ENCODE measurements around the gene RGS9. TPM values are rescaled to one million over a fixed set of nuclear protein-coding genes. Genes with fewer than 3 reads are reported as not detected.

Gene RGS9
- total and polyA plus RNA-seq, 2 of the 13 experiments (the other 11 are each of a cell fraction or from before 2014, with no cell fraction given), result 0.44 to 0.74 TPM

DNA sequence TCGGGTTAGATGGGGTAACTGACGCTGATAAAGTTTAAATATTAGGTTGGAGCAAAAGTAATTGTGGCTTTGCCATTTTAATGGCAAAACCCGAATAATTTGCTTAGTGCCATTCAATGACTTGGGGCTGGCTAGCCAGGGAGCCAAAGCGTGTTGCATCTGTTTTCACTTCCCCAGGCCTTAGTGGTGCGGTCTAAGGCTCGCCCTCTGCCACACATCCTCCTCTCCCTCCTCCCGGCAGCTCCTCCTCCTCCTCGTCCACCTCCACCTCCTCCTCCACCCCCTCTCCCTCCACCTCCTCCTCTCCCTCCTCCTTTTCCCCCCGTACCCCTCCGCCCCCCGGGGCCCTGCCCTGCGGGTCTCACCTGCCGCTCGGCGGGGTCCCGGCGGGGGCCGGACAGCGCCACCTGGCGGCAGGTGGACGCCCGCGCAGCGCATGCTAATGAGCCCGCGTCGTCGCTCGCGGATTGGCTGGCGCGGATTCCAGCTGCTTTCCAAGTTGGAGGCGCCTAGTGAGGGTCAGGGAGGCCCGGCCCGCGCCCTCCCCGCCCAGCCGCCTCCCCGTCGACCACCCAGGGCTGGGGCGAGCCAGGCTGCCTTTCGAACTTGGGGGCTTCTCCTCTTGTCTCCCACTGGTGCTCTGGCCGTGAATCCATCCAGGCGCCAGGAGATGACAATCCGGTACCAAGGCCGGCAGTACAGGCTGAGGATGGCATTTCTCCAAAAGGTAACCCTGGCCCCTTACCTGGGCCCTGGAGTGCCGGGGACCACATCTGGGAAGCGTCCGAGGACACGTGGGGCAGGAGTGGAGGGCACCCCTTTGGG, 36.6 kb upstream of the RGS9 start:
- peaks cover 0 to 7% of the 10 kb centered on the region in 2 experiments; a peak in 3 of 5 replicates for H3K27me3 ChIP-seq (ENCODE audit: control insufficient read depth in 1 of 2, insufficient read depth in 2 of 2, low read length in 2 of 2)
- H3K36me3 ChIP-seq (replicated peaks in 1 of 2; ENCODE audit: control insufficient read depth in 1 of 2, insufficient read depth in 2 of 2, low read length in 2 of 2), result no peaks in the 10 kb centered on the region
- H3K9ac ChIP-seq (ENCODE audit: insufficient read depth, low read depth, low read length), result peak overlapping the region; percentile 45
- H4K20me1 ChIP-seq (ENCODE audit: insufficient read depth, low read length), result no peaks in the 10 kb centered on the region
- ChIA-PET CTCF (ENCODE audit: low intra/inter-chr PET ratio, low total read pairs) (interaction anchor here (1.5 kb wide), 1 partner anchor 139 kb away, joined by 4 read pairs; no protein-coding TSS in a partner anchor), POLR2A (interaction anchor here (0.7 to 2.3 kb wide), 5 partner anchors 23 to 782 kb away, joined by 3 to 13 read pairs (median 3); partner anchors contain the start of gene GNA13)
- DNase-seq (ENCODE audit: low spot score) (peak; percentile 66), FAIRE-seq (peak; percentile 44), ATAC-seq (peak; percentile 96)
- H3K4me3 ChIP-seq (replicated peaks in 1 of 3; ENCODE audit: insufficient read depth in 1 of 3, low read depth in 2 of 3, low read length in 3 of 3), result peak overlapping the region; percentile 65 to 80 (median 73)
- H3K4me2 ChIP-seq (ENCODE audit: low read depth, low read length), result peak overlapping the region; percentile 100
- WGBS (ENCODE audit: low lambda C conversion rate), result under 1% methylated on average over 48 of the region's 50 CpGs
- intact Hi-C loops (cut with micrococcal nuclease; ENCODE audit: unreplicated experiment) (loop anchor here (1.0 to 5.0 kb wide), 4 partner anchors 38 to 133 kb away; no protein-coding TSS in a partner anchor), in situ Hi-C loops (cut with HindIII; ENCODE audit: extremely low pct_ligation_motif_present, low pct_unique_long_range_greater_than_20kb) (no loop called here)
- peak overlapping the region; percentile 97 for H2AFZ ChIP-seq (ENCODE audit: low read length)
- H3K79me2 ChIP-seq (ENCODE audit: insufficient read depth, low read length), result no peaks in the 10 kb centered on the region
- no peaks in the 10 kb centered on the region for H3K9me3 ChIP-seq (ENCODE audit: low read length)
- H3K27ac ChIP-seq (ENCODE audit: extremely low read length, insufficient read depth, low read length), result no peak overlapping the region
- no TSS peak for BruUV-seq (replicated peaks)
- H3K4me1 ChIP-seq (ENCODE audit: insufficient read depth, low read length), result peaks cover 12% of the 10 kb centered on the region
- TF ChIP-seq RAD21 (CRISPR knock-in tag; IDR thresholded peaks at IDR 0.05) (peak; percentile 91), SP4 (CRISPR knock-in tag; IDR thresholded peaks at IDR 0.05) (peak; percentile 44; the same call in 1 of the 2 replicates), KDM5B (CRISPR knock-in tag; IDR thresholded peaks at IDR 0.05; ENCODE audit: borderline replicate concordance) (peak; percentile 89), NR2C2 (CRISPR knock-in tag; IDR thresholded peaks at IDR 0.05; ENCODE audit: borderline replicate concordance) (0 out of 2 replicates have a peak, but pooled peaks have one; percentile 3), HNRNPLL (IDR thresholded peaks at IDR 0.05; ENCODE audit: low read depth, low read length, poor library complexity, severe bottlenecking) (peak; percentile 32), DMAP1 (CRISPR knock-in tag; IDR thresholded peaks at IDR 0.05) (peak; percentile 46; the same call in 1 of the 2 replicates), HNF4G (IDR thresholded peaks at IDR 0.05; ENCODE audit: borderline replicate concordance, low read depth, low read length) (peak; percentile 18; the same call in 1 of the 2 replicates), HNF4G (CRISPR knock-in tag; IDR thresholded peaks at IDR 0.05; ENCODE audit: borderline replicate concordance, low read depth) (no peak), ZSCAN21 (CRISPR knock-in tag; IDR thresholded peaks at IDR 0.05; ENCODE audit: borderline replicate concordance) (peak; percentile 45; the same call in 1 of the 2 replicates), ASH2L (IDR thresholded peaks at IDR 0.05; ENCODE audit: insufficient read length, low read depth, low read length) (peak; percentile 73), PHB2 (IDR thresholded peaks at IDR 0.05; ENCODE audit: partially characterized antibody) (no peak)
- TF ChIP-seq, protein P1, sequence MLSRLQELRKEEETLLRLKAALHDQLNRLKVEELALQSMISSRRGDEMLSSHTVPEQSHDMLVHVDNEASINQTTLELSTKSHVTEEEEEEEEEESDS (CRISPR knock-in tag; IDR thresholded peaks at IDR 0.05; ENCODE audit: borderline replicate concordance), result no peak
- TF ChIP-seq, protein P2, sequence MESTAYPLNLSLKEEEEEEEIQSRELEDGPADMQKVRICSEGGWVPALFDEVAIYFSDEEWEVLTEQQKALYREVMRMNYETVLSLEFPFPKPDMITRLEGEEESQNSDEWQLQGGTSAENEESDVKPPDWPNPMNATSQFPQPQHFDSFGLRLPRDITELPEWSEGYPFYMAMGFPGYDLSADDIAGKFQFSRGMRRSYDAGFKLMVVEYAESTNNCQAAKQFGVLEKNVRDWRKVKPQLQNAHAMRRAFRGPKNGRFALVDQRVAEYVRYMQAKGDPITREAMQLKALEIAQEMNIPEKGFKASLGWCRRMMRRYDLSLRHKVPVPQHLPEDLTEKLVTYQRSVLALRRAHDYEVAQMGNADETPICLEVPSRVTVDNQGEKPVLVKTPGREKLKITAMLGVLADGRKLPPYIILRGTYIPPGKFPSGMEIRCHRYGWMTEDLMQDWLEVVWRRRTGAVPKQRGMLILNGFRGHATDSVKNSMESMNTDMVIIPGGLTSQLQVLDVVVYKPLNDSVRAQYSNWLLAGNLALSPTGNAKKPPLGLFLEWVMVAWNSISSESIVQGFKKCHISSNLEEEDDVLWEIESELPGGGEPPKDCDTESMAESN (CRISPR knock-in tag; conservative IDR thresholded peaks at IDR 0.05), result peak; percentile 69
- TF ChIP-seq, protein P3, sequence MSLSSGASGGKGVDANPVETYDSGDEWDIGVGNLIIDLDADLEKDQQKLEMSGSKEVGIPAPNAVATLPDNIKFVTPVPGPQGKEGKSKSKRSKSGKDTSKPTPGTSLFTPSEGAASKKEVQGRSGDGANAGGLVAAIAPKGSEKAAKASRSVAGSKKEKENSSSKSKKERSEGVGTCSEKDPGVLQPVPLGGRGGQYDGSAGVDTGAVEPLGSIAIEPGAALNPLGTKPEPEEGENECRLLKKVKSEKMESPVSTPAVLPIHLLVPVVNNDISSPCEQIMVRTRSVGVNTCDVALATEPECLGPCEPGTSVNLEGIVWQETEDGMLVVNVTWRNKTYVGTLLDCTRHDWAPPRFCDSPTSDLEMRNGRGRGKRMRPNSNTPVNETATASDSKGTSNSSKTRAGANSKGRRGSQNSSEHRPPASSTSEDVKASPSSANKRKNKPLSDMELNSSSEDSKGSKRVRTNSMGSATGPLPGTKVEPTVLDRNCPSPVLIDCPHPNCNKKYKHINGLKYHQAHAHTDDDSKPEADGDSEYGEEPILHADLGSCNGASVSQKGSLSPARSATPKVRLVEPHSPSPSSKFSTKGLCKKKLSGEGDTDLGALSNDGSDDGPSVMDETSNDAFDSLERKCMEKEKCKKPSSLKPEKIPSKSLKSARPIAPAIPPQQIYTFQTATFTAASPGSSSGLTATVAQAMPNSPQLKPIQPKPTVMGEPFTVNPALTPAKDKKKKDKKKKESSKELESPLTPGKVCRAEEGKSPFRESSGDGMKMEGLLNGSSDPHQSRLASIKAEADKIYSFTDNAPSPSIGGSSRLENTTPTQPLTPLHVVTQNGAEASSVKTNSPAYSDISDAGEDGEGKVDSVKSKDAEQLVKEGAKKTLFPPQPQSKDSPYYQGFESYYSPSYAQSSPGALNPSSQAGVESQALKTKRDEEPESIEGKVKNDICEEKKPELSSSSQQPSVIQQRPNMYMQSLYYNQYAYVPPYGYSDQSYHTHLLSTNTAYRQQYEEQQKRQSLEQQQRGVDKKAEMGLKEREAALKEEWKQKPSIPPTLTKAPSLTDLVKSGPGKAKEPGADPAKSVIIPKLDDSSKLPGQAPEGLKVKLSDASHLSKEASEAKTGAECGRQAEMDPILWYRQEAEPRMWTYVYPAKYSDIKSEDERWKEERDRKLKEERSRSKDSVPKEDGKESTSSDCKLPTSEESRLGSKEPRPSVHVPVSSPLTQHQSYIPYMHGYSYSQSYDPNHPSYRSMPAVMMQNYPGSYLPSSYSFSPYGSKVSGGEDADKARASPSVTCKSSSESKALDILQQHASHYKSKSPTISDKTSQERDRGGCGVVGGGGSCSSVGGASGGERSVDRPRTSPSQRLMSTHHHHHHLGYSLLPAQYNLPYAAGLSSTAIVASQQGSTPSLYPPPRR (CRISPR knock-in tag; IDR thresholded peaks at IDR 0.05; ENCODE audit: borderline replicate concordance), result no peak

All from HepG2 (cell line).